K562 (cell line): ENCODE data around the gene PRRG4. TPM values are rescaled to one million over a fixed set of nuclear protein-coding genes. Genes with fewer than 3 reads are reported as not detected.
A peak's percentile ranks its signal among the peaks of the same experiment; 100 is the strongest.

Experiments
- ATAC-seq: fragments of 200-7000 bp; cut with Tn5 transposase; 3 replicates; pipeline ENCODE4 v1.9.1; 2020; ENCODE audit warnings: moderate library complexity
- Bru-seq: library from RNA; stranded (reverse); fragments of 400-500 nt; gene quantifications from one replicate; lab custom pipeline; 2021; lab: Mats Ljungman, UMichigan
- BruChase-seq, 2 experiments: library from RNA; stranded (reverse); fragments of 400-500 nt; gene quantifications; one replicate each; lab custom pipeline; 2021; lab: Mats Ljungman, UMichigan
- BruUV-seq: library from RNA; stranded (reverse); fragments of 400-500 nt; replicated peaks from 2 replicates; lab custom pipeline; 2021; lab: Mats Ljungman, UMichigan
- CTCF ChIA-PET: fragments of 300-600 bp; formaldehyde crosslinking; extraction: SDS; loops from one replicate; lab custom pipeline; 2021; ENCODE audit warnings: low intra/inter-chr PET ratio; lab: Yijun Ruan, JAX
- POLR2A ChIA-PET: fragments of 300-600, 350-650 bp; sonication (Branson Sonifier 250); formaldehyde crosslinking; extraction: SDS; loops from one replicate; lab custom pipeline; 2021; ENCODE audit warnings: antibody characterized with exemption, inconsistent platforms; lab: Yijun Ruan, JAX
- DNase-seq, 4 experiments: peaks; one replicate each; pipeline versions ENCODE4 v3.0.0 to v3.0.0-alpha.2; 2011 to 2018; ENCODE audit warnings: low spot score in 3 of 4, mixed read lengths in 3 of 4; ENCODE audit errors: extremely low read depth in 1 of 4
- FAIRE-seq: peaks from 2 replicates; lab custom pipeline; 2011; peaks lifted over from hg19 to GRCh38; lab: Jason Lieb, UNC
- H2AFZ ChIP-seq: 2 replicates; pipeline ENCODE4 v1.6.0; 2011; ENCODE audit warnings: low read depth, low read length, control low read depth, inconsistent platforms
- H3K27ac ChIP-seq: fragments of 200-600 bp; 3 replicates; pipeline ENCODE4 v1.8.0; 2011; ENCODE audit warnings: low read depth, mild to moderate bottlenecking, control low read depth, inconsistent platforms, low read length, moderate library complexity, mixed read lengths; ENCODE audit errors: extremely low read depth
- H3K27me3 ChIP-seq, 2 experiments: fragments of 300-600 bp in 1 of 2; 2 replicates in 1 of 2; 3 replicates in 1 of 2; pipeline versions ENCODE4 v1.6.0 to v1.8.0; 2011; ENCODE audit warnings: inconsistent platforms in 2 of 2, low read length in 2 of 2, mild to moderate bottlenecking in 1 of 2, mixed read lengths in 1 of 2, moderate library complexity in 1 of 2; ENCODE audit not compliant: control insufficient read depth in 2 of 2, insufficient read depth in 2 of 2
- H3K36me3 ChIP-seq: fragments of 300-600 bp; 3 replicates; pipeline ENCODE4 v1.8.0; 2011; ENCODE audit warnings: mild to moderate bottlenecking, low read length, inconsistent platforms; ENCODE audit not compliant: control insufficient read depth, insufficient read depth
- H3K4me1 ChIP-seq, 2 experiments: fragments of 200-600 bp in 1 of 2; replicated peaks in 1 of 2; 2 replicates in 1 of 2; 3 replicates in 1 of 2; pipeline versions ENCODE4 v1.5.1 to v1.8.0; 2011; ENCODE audit warnings: inconsistent platforms in 2 of 2, low read length in 2 of 2, mild to moderate bottlenecking in 1 of 2, mixed read lengths in 1 of 2, moderate library complexity in 1 of 2; ENCODE audit not compliant: control insufficient read depth in 2 of 2, insufficient read depth in 2 of 2
- H3K4me2 ChIP-seq: 2 replicates; pipeline ENCODE4 v1.6.1; 2011; ENCODE audit warnings: low read length, control low read depth, inconsistent platforms, mixed read lengths; ENCODE audit not compliant: insufficient read depth
- H3K4me3 ChIP-seq: fragments of 200-600 bp; sonication (generic), shearing (Covaris generic); 2 replicates; pipeline ENCODE4 v1.5.1; 2016; ENCODE audit warnings: control low read depth, inconsistent platforms
- H3K79me2 ChIP-seq: fragments of 200-600 bp; 3 replicates; pipeline ENCODE4 v1.8.0; 2011; ENCODE audit warnings: low read length, inconsistent platforms; ENCODE audit not compliant: control insufficient read depth, insufficient read depth
- H3K9ac ChIP-seq, 2 experiments: 2 replicates each; pipeline versions ENCODE4 v1.6.0 to v1.6.1; 2011; ENCODE audit warnings: low read depth in 2 of 2, low read length in 2 of 2, control low read depth in 1 of 2, inconsistent platforms in 1 of 2, mild to moderate bottlenecking in 1 of 2, mixed read lengths in 1 of 2; ENCODE audit not compliant: insufficient read depth in 1 of 2
- H3K9me1 ChIP-seq: one replicate; pipeline ENCODE4 v1.6.0; 2011; ENCODE audit warnings: inconsistent platforms, mild to moderate bottlenecking, low read length, moderate library complexity; ENCODE audit not compliant: control insufficient read depth, insufficient read depth
- H3K9me3 ChIP-seq: replicated peaks from 2 replicates; pipeline ENCODE4 v1.5.1; 2011; ENCODE audit warnings: low read depth, low read length, inconsistent platforms; ENCODE audit not compliant: control insufficient read depth, insufficient read depth
- H4K20me1 ChIP-seq: replicated peaks from 2 replicates; pipeline ENCODE4 v1.6.1; 2011; ENCODE audit warnings: low read length, inconsistent platforms, mixed read lengths; ENCODE audit not compliant: control insufficient read depth, insufficient read depth
- ADNP ChIP-seq: fragments of 200-800 bp; sonication (Bioruptor generic); IDR thresholded peaks from 2 replicates; pipeline ENCODE4 v1.6.1; 2016; ENCODE audit warnings: missing genetic modification characterization, missing compliant biosample characterization
- ETV5 ChIP-seq: sonication (generic); formaldehyde crosslinking; IDR thresholded peaks from 2 replicates; pipeline ENCODE4 v1.4.0; 2020; ENCODE audit warnings: low read depth, mild to moderate bottlenecking, missing genetic modification reagents
- HDAC2 ChIP-seq: fragments of 450-650 bp; IDR thresholded peaks from 2 replicates; pipeline ENCODE4 v1.6.1; 2016; ENCODE audit warnings: mild to moderate bottlenecking
- MYC ChIP-seq, 2 experiments: fragments of 250-450 bp in 1 of 2; sonication (Bioruptor Pico) in 1 of 2; IDR thresholded peaks; 2 replicates each; pipeline versions ENCODE4 v1.5.1 to v1.6.1; 2012 to 2021; ENCODE audit warnings: low read depth in 2 of 2, borderline replicate concordance in 1 of 2, improper control_type of control experiment in 1 of 2, low read length in 1 of 2, mild to moderate bottlenecking in 1 of 2, moderate library complexity in 1 of 2
- TAL1 ChIP-seq: fragments of 450-650 bp; IDR thresholded peaks from 2 replicates; pipeline ENCODE4 v1.6.1; 2016; ENCODE audit warnings: mild to moderate bottlenecking
- ZNF184 ChIP-seq: sonication (generic); formaldehyde crosslinking; IDR thresholded peaks from 2 replicates; pipeline ENCODE4 v1.5.0; 2020; ENCODE audit warnings: missing genetic modification reagents
- WGBS: fragments of 100-300 bp; shearing (Covaris generic); methylation state at CpG from one replicate; pipeline ENCODE4 v1.1.6; 2016; ENCODE audit warnings: low coverage, mixed read lengths; ENCODE audit not compliant: insufficient coverage; ENCODE audit errors: missing lambda C conversion rate; 5-methylcytosine and 5-hydroxymethylcytosine counted together
- in situ Hi-C: fragments of 300-500 bp; cut with MboI; formaldehyde crosslinking; loops from 4 replicates; pipeline ENCODE4 v1.15.0; 2018; ENCODE audit warnings: inconsistent platforms, mixed read lengths
- intact Hi-C: fragments of 100-400 bp; cut with micrococcal nuclease; formaldehyde crosslinking; loops from 2 replicates; pipeline ENCODE4 v1.14.2; 2022
- long read RNA-seq, 3 experiments: library from polyadenylated mRNA in 2 of 3; library from RNA in 1 of 3; unstranded in 2 of 3; stranded (forward) in 1 of 3; transcript quantifications; one replicate each; pipeline ENCODE4 v2.0.0, GENCODE V29; 2019 to 2022
- polyA minus RNA-seq, 3 experiments: library from RNA; depleted of rRNA, polyadenylated mRNA; stranded (reverse); fragments of >200 nt; gene quantifications; 2 replicates each; pipeline ENCODE4 v1.2.3, GENCODE V29; 2011
- polyA plus RNA-seq, 8 experiments: library from polyadenylated mRNA; depleted of rRNA in 4 of 8; stranded (reverse) in 5 of 8; unstranded in 3 of 8; fragments of >200 nt; fragmentation: Nextera tagmentation in 2 of 8; fragmentation: Illumina TruSeq in 1 of 8; extraction: Ambion mirVana in 2 of 8; extraction: Trizol in 1 of 8; gene quantifications; 2 replicates each; pipeline versions ENCODE4 v1.2.1 to v1.2.3, GENCODE V29; 2011 to 2014; ENCODE audit warnings: inconsistent platforms in 1 of 8, missing spikeins in 1 of 8
- total RNA-seq, 7 experiments: library from RNA; depleted of rRNA in 6 of 7; stranded (reverse); fragments of >200 nt in 6 of 7; fragmentation: Illumina TruSeq in 2 of 7; extraction: Trizol in 2 of 7; gene quantifications; 2 replicates each; pipeline versions ENCODE4 v1.2.1 to v1.2.3, GENCODE V29; 2011 to 2021; ENCODE audit warnings: low replicate concordance in 1 of 7
- TF ChIP-seq, protein P1 (sequence below): fragments of 250-450 bp; sonication (Bioruptor Pico); IDR thresholded peaks from 2 replicates; pipeline ENCODE4 v1.5.0; 2021
- TF ChIP-seq, protein P2 (sequence below), 2 experiments: fragments of 450-650 bp; IDR thresholded peaks; 2 replicates each; pipeline ENCODE4 v1.6.1; 2016; ENCODE audit warnings: mild to moderate bottlenecking in 2 of 2, borderline replicate concordance in 1 of 2, low read depth in 1 of 2, moderate library complexity in 1 of 2

Gene PRRG4
- total RNA-seq (2011; cell fraction: chromatin; rRNA removed; ENCODE audit: low replicate concordance), result not detected in 2 replicates
- not detected in 2 replicates for total RNA-seq (2011; cell fraction: nucleolus; rRNA removed)
- total RNA-seq (2011; cell fraction: nucleoplasm; rRNA removed), result not detected in 2 replicates
- total RNA-seq (2014; rRNA removed) (not detected in 2 replicates), total RNA-seq (2014; rRNA removed; fragmentation: Illumina TruSeq; extraction: Trizol) (not detected in 2 replicates), total RNA-seq (2015; rRNA removed; fragmentation: Illumina TruSeq; extraction: Trizol) (not detected in 2 replicates), total RNA-seq (2021) (not detected in 2 replicates), polyA plus RNA-seq (2011; rRNA removed) (not detected in 2 replicates), polyA plus RNA-seq (2014; fragmentation: Illumina TruSeq; extraction: Trizol) (not detected in 2 replicates), polyA plus RNA-seq (2014; fragmentation: Nextera tagmentation; extraction: Ambion mirVana) (not detected), polyA plus RNA-seq (2014; rRNA removed) (not detected in 2 replicates), polyA minus RNA-seq (2011; rRNA and poly(A)+ RNA removed) (not detected in 2 replicates), Bru-seq, nascent RNA (percentile 11 among the genes with signal in this experiment), BruChase-seq, experiment 1, labeled RNA remaining after a 2-hour chase (percentile 12 among the genes with signal in this experiment), BruChase-seq, experiment 2, labeled RNA remaining after a 6-hour chase (percentile 19 among the genes with signal in this experiment)
- polyA plus RNA-seq (2011; cell fraction: cytosol; rRNA removed), result not detected in 2 replicates
- not detected in 2 replicates for polyA plus RNA-seq (2011; cell fraction: nucleus; rRNA removed)
- not detected in 2 replicates for polyA plus RNA-seq (2012)
- 0.27 TPM in 1 of 2 replicates, not detected in the other for polyA minus RNA-seq (2011; cell fraction: cytosol; rRNA and poly(A)+ RNA removed)
- polyA minus RNA-seq (2011; cell fraction: nucleus; rRNA and poly(A)+ RNA removed), result not detected in 2 replicates
- long read RNA-seq, experiment 1, result 0 reads
- long read RNA-seq, experiment 2, result 0 reads
- long read RNA-seq, experiment 3, result 0 reads

DNA sequence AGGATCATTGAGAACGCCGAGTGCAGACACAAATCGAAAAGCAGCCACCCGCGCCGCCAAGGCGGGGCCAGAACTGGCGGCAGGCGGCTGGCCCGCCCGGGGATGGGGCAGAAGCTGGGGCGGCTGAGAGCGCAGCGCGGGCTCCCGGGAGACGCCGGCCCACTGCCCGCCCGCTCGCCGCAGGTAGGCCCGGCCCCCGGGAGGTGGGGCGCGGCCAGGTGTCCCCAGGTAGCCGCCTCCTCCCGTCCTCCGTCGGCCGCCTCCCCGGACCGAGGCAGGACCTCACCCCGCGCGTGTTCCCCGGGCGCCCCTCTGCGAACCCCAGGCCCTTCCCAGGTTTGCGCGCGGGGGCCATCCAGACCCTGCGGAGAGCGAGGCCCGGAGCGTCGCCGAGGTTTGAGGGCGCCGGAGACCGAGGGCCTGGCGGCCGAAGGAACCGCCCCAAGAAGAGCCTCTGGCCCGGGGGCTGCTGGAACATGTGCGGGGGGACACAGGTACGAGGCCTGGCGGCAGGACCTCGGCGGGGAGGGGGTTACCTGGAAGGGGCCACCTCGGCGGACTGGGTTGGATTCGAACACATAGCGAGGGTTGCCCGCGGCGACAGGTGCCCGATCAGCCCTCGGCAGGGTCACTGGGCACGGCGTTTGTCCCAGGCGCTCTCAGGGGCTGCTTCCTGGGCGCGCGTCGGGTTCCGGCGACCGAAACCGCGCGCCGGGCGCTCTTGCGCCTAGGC is at the start of gene PRRG4:
PRRG4 (plus strand) TSS at position 248 of the 733 bp plus-strand sequence. CDS start 603 bp downstream, outside the sequence.
- intact Hi-C loops, result no loop called here
- Histone ChIP-seq H3K27me3 (peaks cover 17 to 26% of the 10 kb centered on the region in 2 experiments), H4K20me1 (no peaks in the 10 kb centered on the region), H3K27ac (no peak within 1 kb of the TSS), H3K79me2 (no peaks in the 10 kb centered on the region), H3K4me1 (peaks cover 0 to 9% of the 10 kb centered on the region in 2 experiments; a peak in 2 of 5 replicates), H3K9me1 (no peaks in the 10 kb centered on the region), H3K4me2 (0 out of 2 replicates have a peak within 1 kb of the TSS, but pooled peaks have one; percentile 18), H3K9ac (no peak within 1 kb of the TSS; a peak in 1 of 4 replicates), H3K9me3 (no peaks in the 10 kb centered on the region), H2AFZ (no peak within 1 kb of the TSS), H3K36me3 (no peaks in the 10 kb centered on the region), H3K4me3 (no peak within 1 kb of the TSS)
- no TSS peak for BruUV-seq
- FAIRE-seq (no peak), DNase-seq (no peak), ATAC-seq (peak; percentile 40)
- 43% methylated on average over 53 of the region's 85 CpGs for whole genome bisulfite sequencing
- CTCF ChIA-PET, result no interaction called here
- in situ Hi-C loops, result no loop called here
- POLR2A ChIA-PET, result interaction anchor here (0.8 kb wide), 1 partner anchor 25 kb away, joined by 3 read pairs; no protein-coding TSS in a partner anchor
- no peak for TF ChIP-seq TAL1
- no peak for TF ChIP-seq ZNF184 (CRISPR knock-in tag)
- TF ChIP-seq, protein P1, sequence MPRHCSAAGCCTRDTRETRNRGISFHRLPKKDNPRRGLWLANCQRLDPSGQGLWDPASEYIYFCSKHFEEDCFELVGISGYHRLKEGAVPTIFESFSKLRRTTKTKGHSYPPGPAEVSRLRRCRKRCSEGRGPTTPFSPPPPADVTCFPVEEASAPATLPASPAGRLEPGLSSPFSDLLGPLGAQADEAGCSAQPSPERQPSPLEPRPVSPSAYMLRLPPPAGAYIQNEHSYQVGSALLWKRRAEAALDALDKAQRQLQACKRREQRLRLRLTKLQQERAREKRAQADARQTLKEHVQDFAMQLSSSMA (CRISPR knock-in tag), result no peak
- TF ChIP-seq, protein P2, sequence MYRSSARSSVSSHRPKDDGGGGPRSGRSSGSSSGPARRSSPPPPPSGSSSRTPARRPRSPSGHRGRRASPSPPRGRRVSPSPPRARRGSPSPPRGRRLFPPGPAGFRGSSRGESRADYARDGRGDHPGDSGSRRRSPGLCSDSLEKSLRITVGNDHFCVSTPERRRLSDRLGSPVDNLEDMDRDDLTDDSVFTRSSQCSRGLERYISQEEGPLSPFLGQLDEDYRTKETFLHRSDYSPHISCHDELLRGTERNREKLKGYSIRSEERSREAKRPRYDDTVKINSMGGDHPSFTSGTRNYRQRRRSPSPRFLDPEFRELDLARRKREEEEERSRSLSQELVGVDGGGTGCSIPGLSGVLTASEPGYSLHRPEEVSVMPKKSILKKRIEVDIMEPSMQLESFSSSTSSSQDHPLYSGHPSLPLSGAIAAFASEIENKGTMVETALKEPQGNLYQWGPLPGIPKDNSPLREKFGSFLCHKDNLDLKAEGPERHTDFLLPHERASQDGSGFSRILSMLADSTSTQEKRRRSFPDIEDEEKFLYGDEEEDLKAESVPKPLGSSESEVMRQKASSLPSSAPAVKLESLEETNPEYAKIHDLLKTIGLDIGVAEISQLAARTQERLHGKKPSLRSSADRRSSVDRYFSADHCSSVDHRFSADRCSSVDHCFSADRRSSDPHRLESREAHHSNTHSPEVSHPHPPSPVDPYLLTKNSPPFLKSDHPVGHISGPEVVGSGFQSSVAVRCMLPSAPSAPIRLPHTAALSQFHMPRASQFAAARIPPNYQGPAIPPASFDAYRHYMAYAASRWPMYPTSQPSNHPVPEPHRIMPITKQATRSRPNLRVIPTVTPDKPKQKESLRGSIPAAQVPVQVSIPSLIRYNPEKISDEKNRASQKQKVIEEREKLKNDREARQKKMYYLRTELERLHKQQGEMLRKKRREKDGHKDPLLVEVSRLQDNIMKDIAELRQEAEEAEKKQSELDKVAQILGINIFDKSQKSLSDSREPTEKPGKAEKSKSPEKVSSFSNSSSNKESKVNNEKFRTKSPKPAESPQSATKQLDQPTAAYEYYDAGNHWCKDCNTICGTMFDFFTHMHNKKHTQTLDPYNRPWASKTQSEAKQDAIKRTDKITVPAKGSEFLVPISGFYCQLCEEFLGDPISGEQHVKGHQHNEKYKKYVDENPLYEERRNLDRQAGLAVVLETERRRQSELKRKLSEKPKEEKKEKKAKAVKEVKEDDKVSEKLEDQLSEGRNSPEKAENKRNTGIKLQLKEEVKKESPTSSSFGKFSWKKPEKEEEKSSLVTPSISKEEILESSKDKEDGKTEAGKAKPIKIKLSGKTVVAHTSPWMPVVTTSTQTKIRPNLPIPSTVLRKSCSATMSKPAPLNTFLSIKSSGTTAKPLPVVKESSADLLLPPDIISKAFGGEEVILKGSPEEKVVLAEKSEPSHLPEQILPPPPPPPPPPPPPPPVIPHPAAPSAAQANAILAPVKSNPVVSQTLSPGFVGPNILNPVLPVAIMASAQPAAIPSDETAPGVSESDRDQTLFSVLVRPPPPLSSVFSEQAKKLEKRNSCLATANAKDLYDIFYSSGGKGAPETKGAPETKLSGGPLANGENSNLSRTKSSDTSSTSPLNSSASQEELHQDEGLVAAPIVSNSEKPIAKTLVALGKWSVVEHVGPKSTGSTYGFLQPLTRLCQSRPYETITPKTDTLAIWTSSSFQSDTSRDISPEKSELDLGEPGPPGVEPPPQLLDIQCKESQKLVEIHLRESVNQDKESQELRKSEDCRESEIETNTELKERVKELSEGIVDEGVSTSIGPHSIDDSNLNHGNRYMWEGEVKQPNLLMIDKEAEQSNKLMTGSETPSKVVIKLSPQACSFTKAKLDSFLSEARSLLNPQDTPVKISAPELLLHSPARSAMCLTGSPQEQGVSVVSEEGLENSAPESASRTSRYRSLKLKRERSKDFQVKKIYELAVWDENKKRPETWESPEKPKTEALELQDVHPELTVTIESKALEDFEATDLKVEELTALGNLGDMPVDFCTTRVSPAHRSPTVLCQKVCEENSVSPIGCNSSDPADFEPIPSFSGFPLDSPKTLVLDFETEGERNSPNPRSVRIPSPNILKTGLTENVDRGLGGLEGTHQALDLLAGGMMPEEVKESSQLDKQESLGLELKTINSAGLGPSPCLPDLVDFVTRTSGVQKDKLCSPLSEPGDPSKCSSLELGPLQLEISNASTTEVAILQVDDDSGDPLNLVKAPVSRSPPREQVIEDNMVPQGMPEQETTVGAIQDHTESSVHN (IDR thresholded peaks at IDR 0.05; ENCODE audit: borderline replicate concordance in 1 of 2, low read depth in 1 of 2), result no peak
- TF ChIP-seq MYC (IDR thresholded peaks at IDR 0.05; ENCODE audit: low read depth, low read length), result no peak
- no peak for TF ChIP-seq MYC (CRISPR knock-in tag; IDR thresholded peaks at IDR 0.05; ENCODE audit: borderline replicate concordance, low read depth)
- TF ChIP-seq ADNP (tag), result no peak
- no peak for TF ChIP-seq HDAC2
- no peak for TF ChIP-seq ETV5 (CRISPR knock-in tag)
